NAMALWA (cell line): ENCODE data around the gene CPNE7.
"Not testable (repeated sequence)": the region's sequence is repeated elsewhere in the genome, so short reads cannot be mapped to it uniquely, and the experiment has no call there.

Experiments
- DNase-seq: peaks from one replicate; pipeline ENCODE4 v3.0.0-alpha.2; 2015; ENCODE audit warnings: low spot score

CPNE7 gene

DNA sequence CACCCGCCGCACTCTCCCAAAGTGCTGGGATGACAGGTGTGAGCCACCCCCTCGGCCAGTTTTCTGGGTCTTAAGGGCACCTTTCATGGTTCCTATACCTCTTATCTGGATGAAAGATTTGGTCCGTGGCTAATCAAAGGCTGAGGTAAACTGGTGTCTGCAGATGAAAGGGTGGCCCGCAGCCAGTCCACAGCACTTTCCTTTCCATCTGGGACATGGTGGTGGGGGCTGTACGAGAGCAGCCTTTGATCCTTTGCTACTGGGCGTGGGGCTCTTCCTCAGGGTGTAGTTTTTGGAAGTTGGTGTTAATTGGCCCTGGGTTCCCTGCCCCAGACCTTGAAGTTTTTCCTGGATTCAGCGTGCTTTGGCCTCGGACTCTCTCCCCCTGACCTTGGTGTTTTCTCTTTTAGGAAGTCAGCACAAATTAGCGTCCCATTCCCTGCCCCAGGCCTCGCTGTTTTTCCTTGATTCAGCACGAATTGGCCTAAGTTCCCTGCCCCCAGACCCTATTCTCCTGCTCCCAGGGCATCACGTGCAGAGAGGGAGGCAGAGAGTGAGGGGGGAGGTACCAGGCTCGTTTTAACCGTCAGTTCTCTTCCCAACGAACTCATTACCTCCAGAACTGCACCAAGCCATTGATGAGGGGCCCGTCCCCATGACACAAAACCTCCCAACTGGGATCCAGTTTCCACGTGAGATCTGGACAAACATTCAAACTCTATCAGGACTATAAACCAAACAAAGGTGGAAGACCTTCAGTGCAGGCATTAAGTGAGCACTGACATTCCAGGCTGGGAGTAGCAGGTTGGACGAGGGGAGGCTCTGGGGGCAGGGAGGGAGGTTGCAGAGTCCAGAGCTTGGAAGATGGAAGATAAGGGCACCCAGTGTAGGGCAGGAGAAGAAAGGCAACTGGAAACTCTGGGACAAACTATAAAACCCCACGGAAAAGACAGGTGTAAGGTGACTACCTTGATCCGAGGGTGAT, 49.5 kb downstream of the CPNE7 start:
- DNase-seq = no peak

DNA sequence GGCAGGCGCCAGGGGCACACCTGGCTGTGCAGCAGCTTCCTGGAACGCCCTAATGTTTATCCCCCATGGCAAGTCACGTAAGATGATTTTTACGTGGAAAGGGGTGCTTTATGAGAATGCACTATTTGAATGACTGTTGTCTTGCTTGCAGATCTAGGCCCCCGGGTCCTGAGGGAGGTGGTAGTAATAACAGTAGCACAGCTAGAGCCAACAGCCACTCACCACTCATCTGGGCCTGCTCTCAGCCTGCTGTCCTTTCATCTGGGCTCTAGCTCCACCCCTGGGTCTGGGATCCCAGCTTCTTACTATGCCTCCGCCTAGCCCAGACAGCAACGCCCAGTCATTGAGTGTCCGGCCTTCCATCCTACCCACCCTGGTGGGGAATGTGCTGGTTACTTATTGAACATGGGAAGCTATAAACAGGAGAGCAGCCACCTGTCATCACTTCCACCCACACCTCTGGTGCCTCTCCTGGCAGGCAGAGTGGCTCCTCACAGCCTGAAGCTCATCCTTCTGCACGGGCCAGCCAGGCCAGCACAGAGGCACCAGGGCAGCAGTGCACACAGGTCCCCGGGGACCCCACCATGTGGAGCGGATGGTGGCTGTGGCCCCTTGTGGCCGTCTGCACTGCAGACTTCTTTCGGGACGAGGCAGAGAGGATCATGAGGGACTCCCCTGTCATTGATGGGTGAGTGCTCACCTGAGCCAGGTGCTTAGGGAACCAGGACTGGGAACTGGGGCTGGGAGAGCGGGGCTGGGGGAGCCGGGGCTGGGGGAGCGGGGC, 54.5 kb downstream of the CPNE7 start:
- DNase-seq = no peak

GRCh38 chr16:89633064-89633631, 57.6 kb downstream of the CPNE7 start:
- no peak for DNase-seq

DNA sequence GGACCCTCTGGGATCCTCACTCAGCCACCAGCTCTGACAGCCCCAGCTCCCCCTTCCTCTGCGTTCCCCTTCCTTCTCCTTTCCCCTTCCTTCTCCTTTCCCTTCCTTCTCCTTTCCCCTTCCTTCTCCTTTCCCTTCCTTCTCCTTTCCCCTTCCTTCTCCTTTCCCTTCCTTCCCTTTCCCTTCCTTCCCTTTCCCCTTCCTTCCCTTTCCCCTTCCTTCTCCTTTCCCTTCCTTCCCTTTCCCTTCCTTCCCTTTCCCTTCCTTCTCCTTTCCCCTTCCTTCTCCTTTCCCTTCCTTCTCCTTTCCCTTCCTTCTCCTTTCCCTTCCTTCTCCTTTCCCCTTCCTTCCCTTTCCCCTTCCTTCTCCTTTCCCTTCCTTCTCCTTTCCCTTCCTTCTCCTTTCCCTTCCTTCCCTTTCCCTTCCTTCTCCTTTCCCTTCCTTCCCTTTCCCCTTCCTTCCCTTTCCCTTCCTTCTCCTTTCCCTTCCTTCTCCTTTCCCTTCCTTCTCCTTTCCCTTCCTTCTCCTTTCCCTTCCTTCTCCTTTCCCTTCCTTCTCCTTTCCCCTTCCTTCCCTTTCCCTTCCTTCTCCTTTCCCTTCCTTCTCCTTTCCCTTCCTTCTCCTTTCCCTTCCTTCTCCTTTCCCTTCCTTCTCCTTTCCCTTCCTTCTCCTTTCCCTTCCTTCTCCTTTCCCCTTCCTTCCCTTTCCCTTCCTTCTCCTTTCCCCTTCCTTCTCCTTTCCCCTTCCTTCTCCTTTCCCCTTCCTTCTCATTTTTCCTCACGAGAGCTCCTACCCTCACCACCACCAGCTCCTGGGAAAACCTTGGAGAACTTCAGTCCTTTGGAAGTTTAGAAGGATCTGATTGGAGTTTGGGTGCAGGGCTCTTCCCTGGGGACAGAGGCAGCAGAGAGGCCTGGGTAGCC, 59.2 kb downstream of the CPNE7 start:
- not testable (repeated sequence) for DNase-seq

DNA sequence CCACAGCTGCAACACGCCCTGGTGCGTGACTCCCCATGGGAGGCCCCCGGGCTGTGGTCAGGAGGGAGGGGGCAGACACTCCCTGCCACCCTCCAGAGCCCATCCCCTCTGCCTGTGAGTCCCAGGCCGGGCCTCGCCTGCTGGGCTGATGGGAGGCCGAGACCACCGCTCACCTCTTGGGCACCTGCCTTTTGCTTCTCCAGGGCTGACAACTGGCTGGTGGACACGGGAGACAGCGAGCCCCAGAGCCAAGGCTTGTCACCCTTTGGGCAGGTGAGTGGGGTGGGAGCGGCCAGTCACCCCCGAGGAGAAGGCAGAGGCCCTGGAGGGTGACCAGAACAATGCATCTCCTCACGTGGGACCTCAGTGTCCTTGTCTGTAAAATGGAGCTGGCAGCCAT, 61.1 kb downstream of the CPNE7 start:
- DNase-seq = no peak

DNA sequence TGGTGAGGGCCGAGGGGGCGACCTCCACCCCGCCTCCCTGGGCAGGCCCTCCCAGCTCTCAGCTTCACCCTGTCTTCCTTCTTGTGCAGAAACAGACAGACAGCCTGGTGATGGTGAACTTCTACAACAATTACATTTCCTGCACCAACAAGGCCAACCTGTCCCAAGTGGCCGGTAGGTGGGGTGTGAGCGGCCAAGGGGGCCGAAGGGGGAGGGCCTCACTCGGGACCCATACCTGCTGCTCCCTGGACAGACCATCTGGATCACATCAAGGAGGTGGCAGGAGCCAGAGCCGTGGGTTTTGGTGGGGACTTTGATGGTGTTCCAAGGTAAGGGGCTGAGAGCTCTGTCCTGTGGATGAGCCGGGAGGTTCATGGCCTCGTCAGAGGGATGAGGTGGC, 61.8 kb downstream of the CPNE7 start:
- DNase-seq = peak; percentile 29

DNA sequence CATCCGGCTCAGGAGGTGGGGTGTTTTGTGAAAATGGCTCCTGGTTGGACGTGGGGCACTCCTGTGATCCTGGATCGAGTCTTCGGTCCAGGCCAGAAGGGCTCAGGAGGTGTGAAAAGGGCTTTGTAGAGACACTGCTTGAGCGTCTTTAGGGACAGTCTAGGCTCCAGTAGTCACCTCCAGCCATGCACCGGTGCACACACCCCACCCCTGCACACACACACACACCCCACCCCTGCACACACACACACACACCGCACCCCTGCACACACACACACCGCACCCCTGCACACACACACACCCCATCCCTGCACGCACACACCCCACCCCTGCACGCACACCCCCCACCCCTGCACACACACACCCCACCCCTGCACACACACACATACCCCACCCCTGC, 62.9 kb downstream of the CPNE7 start:
- peak; percentile 40 for DNase-seq

GRCh38 chr16:89639385-89639784, 63.8 kb downstream of the CPNE7 start:
- DNase-seq = no peak

GRCh38 chr16:89641458-89642119, 66.0 kb downstream of the CPNE7 start:
- no peak for DNase-seq

GRCh38 chr16:89642574-89642973, 67.0 kb downstream of the CPNE7 start:
- no peak for DNase-seq

DNA sequence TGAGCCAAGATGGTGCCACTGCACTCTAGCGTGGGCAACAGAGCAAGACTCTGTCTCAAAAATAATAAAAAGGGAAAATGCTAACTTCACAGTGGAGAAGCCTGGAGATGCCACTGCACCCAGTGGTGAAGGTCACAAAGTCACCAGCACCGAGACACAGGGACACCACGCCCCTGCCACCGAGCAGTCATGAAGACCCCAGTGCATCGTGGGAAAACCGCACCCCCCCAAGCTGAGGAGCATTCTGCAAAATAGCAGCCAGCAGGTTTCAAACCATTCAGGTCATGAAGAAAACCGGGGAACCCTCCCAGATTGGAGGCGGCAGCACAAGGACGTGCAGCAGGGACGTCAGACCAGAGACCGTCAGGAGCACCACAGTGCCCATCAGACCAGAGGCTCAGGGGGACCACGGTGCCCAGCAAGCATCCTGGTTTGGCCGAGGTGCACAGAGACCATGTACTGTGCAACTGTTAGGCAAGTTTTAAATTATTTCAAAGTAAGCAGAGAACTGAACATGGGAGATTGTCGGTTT, 68.3 kb downstream of the CPNE7 start:
- DNase-seq = peak; percentile 36

- DNase-seq = no peak
Observed at GRCh38 chr16:89645122-89645521, 69.6 kb downstream of the CPNE7 start.

DNA sequence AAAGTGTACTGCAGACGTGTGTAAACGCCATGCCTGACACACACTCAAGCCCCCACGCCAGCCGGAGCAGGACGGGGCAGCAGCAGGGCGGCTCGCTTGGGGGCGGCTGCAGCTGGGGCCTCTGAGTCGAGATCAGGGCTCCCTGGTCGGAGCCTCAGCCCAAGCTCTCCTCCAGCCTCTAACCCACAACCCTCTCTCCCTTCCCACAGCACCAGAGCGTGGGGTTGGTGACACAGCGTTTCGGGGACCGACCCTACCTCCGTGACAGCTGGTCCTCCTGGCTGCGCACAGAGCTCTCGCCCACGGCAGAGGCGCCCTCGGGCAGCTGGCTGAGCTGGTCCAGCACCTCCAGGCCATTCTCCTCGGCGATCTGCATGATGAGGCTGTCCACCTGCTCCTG, 70.7 kb downstream of the CPNE7 start:
- DNase-seq = no peak
